Measurements from ENCODE around the gene SCART1. TPM values are rescaled to one million over a fixed set of nuclear protein-coding genes. Genes with fewer than 3 reads are reported as not detected.

Gene SCART1
- total RNA-seq, 4 donors from 2014 or later = 0.11 to 1.4 (median 0.71) TPM

Other genes with a start within 250 kb of the SCART1 start
- not detected for gene UTF1, start 223.7 kb upstream of the SCART1 start, total RNA-seq
- gene VENTX, start 216.1 kb upstream of the SCART1 start, total RNA-seq = 1 to 10 TPM in 1 of 4 donors, under 1 TPM in 3; 0.13 to 1.3 (median 0.34) TPM
- 1 to 10 TPM in 3 of 4 donors, under 1 TPM in 1; 0.90 to 2.1 (median 1.2) TPM for gene ADAM8, start 177.1 kb upstream of the SCART1 start, total RNA-seq
- 10 to 100 TPM; 21.5 to 43.8 (median 36.5) TPM for gene TUBGCP2, start 145.1 kb upstream of the SCART1 start, total RNA-seq
- gene ZNF511, start 145.0 kb upstream of the SCART1 start, total RNA-seq = 10 to 100 TPM; 25.0 to 49.5 (median 41.9) TPM
- gene CALY, start 117.0 kb upstream of the SCART1 start, total RNA-seq = not detected
- gene PRAP1, start 106.6 kb upstream of the SCART1 start, total RNA-seq = 1 to 10 TPM in 2 of 4 donors, under 1 TPM in 1, not detected in 1; 0.59 to 1.4 (median 1.1) TPM
- 1 to 10 TPM; 3.2 to 8.9 (median 5.6) TPM for gene FUOM, start 95.9 kb upstream of the SCART1 start, total RNA-seq
- gene ECHS1, start 80.6 kb upstream of the SCART1 start, total RNA-seq = 100 to 1,000 TPM in 3 of 4 donors, 10 to 100 TPM in 1; 96.7 to 123 (median 106) TPM
- gene PAOX, start 74.7 kb upstream of the SCART1 start, total RNA-seq = 1 to 10 TPM; 4.9 to 7.7 (median 6.7) TPM
- 10 to 100 TPM; 12.2 to 23.9 (median 14.1) TPM for gene MTG1, start 59.8 kb upstream of the SCART1 start, total RNA-seq
- not detected for gene SPRN, start 29.3 kb upstream of the SCART1 start, total RNA-seq
- gene CYP2E1, start 73.4 kb downstream of the SCART1 start, total RNA-seq = 10 to 100 TPM in 1 of 4 donors, 1 to 10 TPM in 2, under 1 TPM in 1; 0.97 to 14.0 (median 4.4) TPM
- gene SYCE1, start 111.6 kb downstream of the SCART1 start, total RNA-seq = under 1 TPM in 1 of 4 donors, not detected in 3; 0.32 TPM
- gene FRG2B, start 172.8 kb downstream of the SCART1 start, total RNA-seq = not detected

Measured in gastrocnemius medialis (tissue), 4 donors.